ENCODE data around the gene LRRFIP1. TPM values are rescaled to one million over a fixed set of nuclear protein-coding genes. Genes with fewer than 3 reads are reported as not detected.

LRRFIP1 gene
- 100 to 1,000 TPM; 187 to 196 TPM for total RNA-seq

GRCh38 chr2:237627441-237628246 lies at the start of gene LRRFIP1:
TSS of gene LRRFIP1 (plus strand) at chr2:237627587. CDS start at chr2:237627645, 58 bp downstream.
- no peak for DNase-seq
- Mint-ChIP-seq H3K36me3 (ENCODE audit: low read depth) (no peaks in the 10 kb centered on the region), H3K4me3 (peak within 1 kb of the TSS; percentile 69), H3K27me3 (peaks cover 60% of the 10 kb centered on the region), H3K4me1 (peaks cover 18% of the 10 kb centered on the region), H3K27ac (no peak within 1 kb of the TSS), H3K9me3 (no peaks in the 10 kb centered on the region)
- ChIA-PET POLR2A (no interaction called here), CTCF (interaction anchor here (1.1 kb wide), 1 partner anchor 9 kb away, joined by 3 read pairs; no protein-coding TSS in a partner anchor)

GRCh38 chr2:237577956-237578870 lies 49.2 kb upstream of the LRRFIP1 start:
- Mint-ChIP-seq H3K27me3 (no peaks in the 10 kb centered on the region), H3K4me1 (peaks cover 5% of the 10 kb centered on the region), H3K36me3 (ENCODE audit: low read depth) (no peaks in the 10 kb centered on the region), H3K27ac (no peak overlapping the region), H3K9me3 (no peaks in the 10 kb centered on the region), H3K4me3 (no peak overlapping the region)
- ChIA-PET POLR2A (no interaction called here), CTCF (no interaction called here)
- DNase-seq, result no peak

DNA sequence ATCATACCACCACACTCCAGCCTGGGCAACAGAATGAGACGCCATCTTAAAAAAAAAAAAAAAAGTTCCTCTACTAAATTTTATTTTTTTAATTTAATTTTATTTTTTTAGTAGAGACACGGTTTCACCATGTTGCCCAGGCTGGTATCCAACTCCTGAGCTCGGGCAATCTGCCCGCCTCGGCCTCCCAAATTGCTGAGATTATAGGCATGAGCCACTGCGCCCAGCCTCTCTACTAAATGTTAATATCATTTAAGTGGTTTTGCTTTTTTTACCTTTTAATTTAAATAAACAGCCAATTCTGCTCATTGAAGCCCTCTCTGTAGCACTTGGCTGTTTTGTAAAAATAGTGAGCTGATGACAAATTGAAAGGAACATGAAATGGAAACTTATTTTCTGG lies 46.1 kb upstream of the LRRFIP1 start:
- CTCF ChIA-PET, result interaction anchor here (0.6 to 2.5 kb wide), 11 partner anchors 9 to 232 kb away, joined by 3 to 10 read pairs (median 3); partner anchors contain the start of gene RAB17
- Mint-ChIP-seq H3K27me3 (no peaks in the 10 kb centered on the region), H3K36me3 (ENCODE audit: low read depth) (no peaks in the 10 kb centered on the region), H3K9me3 (no peaks in the 10 kb centered on the region), H3K27ac (no peak overlapping the region), H3K4me1 (peaks cover 5% of the 10 kb centered on the region), H3K4me3 (no peak overlapping the region)
- POLR2A ChIA-PET, result interaction anchor here (0.7 kb wide), 1 partner anchor 141 kb away, joined by 3 read pairs; no protein-coding TSS in a partner anchor
- DNase-seq, result no peak

- ChIA-PET POLR2A (no interaction called here), CTCF (interaction anchor here (0.6 to 2.5 kb wide), 11 partner anchors 8 to 231 kb away, joined by 3 to 10 read pairs (median 4); partner anchors contain the start of gene RAB17)
- H3K9me3 Mint-ChIP-seq, result no peaks in the 10 kb centered on the region
- peak; percentile 57 for DNase-seq
- no peak overlapping the region for H3K27ac Mint-ChIP-seq
- H3K4me3 Mint-ChIP-seq, result no peak overlapping the region
- H3K36me3 Mint-ChIP-seq (ENCODE audit: low read depth), result no peaks in the 10 kb centered on the region
- peaks cover 5% of the 10 kb centered on the region for H3K4me1 Mint-ChIP-seq
- H3K27me3 Mint-ChIP-seq, result no peaks in the 10 kb centered on the region
Measured at GRCh38 chr2:237581751-237582746, 45.3 kb upstream of the LRRFIP1 start.

- Mint-ChIP-seq H3K9me3 (no peaks in the 10 kb centered on the region), H3K4me1 (peaks cover 5% of the 10 kb centered on the region), H3K27me3 (peaks cover 3% of the 10 kb centered on the region), H3K4me3 (no peak overlapping the region), H3K36me3 (ENCODE audit: low read depth) (no peaks in the 10 kb centered on the region), H3K27ac (no peak overlapping the region)
- CTCF ChIA-PET, result interaction anchor here (1.4 to 2.5 kb wide), 2 partner anchors 11 to 161 kb away, joined by 6 to 7 read pairs; no protein-coding TSS in a partner anchor
- POLR2A ChIA-PET, result no interaction called here
- no peak for DNase-seq
Measured at GRCh38 chr2:237583385-237584295, 43.7 kb upstream of the LRRFIP1 start.

DNA sequence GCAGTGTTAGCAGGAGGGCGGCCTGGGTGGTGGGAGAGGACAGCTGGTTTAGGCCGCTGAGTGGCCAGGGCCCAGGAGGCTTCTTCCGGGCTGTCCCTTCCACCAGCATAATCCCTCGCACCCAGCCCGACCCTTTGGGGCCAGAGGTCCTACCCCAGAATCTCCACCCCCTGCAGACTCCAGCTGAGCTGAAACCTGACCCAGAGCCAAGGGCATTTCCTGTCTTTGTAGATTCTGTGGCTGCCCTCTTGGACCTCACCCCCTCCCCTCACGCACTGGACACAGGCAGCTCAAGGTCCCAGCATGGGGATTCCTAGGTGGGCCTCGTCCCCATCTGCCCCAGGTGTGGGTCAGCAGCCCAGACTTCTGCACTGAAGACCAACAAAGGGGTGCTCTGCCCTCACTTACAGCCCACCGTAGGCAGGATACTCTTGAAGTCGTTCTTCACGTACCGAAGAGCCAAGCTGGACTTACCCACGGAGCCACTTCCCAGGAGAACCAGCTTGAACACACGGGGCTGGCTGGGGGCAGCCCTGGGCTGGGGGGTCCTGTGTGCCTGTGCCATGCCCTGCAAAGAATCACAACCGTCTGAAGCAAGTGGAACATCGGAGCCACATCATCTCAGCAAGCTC lies 41.7 kb upstream of the LRRFIP1 start:
- H3K27me3 Mint-ChIP-seq, result peaks cover 8% of the 10 kb centered on the region
- POLR2A ChIA-PET, result interaction anchor here (0.6 kb wide), 1 partner anchor 369 kb away, joined by 3 read pairs; no protein-coding TSS in a partner anchor

DNA sequence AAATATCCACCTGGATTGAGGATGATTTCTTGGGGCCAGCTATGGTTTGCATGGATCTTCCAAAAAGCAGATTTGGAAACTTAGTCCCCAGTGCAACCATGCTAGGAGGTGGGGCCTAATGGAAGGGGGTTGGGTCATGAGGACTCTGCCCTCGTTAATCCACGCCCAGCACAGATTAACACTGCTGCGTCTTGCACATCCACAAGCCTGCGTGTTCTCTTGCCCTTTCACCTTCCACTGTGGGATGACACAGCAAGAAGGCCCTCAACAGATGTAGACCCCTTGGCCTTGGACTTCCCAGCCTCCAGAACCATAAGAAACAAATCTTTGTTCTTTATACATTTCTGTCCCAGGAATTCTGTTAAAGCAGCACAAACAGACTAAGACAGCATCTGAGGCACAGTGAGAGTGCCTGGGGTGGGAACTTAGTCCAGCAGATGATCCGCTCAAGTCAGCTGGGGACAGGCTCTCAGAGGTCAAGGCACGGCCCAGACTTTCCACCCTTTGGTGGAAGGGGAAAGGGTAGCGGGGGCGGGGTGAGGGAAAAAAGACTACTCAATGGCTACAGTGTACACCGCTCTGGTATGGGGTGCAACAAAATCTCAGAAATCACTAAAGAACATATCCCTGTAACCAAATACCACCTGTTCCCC lies 39.2 kb upstream of the LRRFIP1 start:
- no peak for DNase-seq
- CTCF ChIA-PET, result no interaction called here
- Mint-ChIP-seq H3K36me3 (ENCODE audit: low read depth) (no peaks in the 10 kb centered on the region), H3K4me1 (peaks cover 16% of the 10 kb centered on the region), H3K27me3 (peaks cover 8% of the 10 kb centered on the region), H3K27ac (no peak overlapping the region), H3K9me3 (no peaks in the 10 kb centered on the region), H3K4me3 (no peak overlapping the region)
- POLR2A ChIA-PET, result no interaction called here

More for the DNA sequence above, 41.7 kb upstream of the LRRFIP1 start:
- Mint-ChIP-seq H3K4me3 (no peak overlapping the region), H3K36me3 (ENCODE audit: low read depth) (no peaks in the 10 kb centered on the region), H3K9me3 (no peaks in the 10 kb centered on the region), H3K27ac (no peak overlapping the region), H3K4me1 (peaks cover 8% of the 10 kb centered on the region)
- CTCF ChIA-PET, result interaction anchor here (1.0 to 2.1 kb wide), 7 partner anchors 10 to 160 kb away, joined by 3 to 5 read pairs (median 3); no protein-coding TSS in a partner anchor
- DNase-seq, result no peak

DNA sequence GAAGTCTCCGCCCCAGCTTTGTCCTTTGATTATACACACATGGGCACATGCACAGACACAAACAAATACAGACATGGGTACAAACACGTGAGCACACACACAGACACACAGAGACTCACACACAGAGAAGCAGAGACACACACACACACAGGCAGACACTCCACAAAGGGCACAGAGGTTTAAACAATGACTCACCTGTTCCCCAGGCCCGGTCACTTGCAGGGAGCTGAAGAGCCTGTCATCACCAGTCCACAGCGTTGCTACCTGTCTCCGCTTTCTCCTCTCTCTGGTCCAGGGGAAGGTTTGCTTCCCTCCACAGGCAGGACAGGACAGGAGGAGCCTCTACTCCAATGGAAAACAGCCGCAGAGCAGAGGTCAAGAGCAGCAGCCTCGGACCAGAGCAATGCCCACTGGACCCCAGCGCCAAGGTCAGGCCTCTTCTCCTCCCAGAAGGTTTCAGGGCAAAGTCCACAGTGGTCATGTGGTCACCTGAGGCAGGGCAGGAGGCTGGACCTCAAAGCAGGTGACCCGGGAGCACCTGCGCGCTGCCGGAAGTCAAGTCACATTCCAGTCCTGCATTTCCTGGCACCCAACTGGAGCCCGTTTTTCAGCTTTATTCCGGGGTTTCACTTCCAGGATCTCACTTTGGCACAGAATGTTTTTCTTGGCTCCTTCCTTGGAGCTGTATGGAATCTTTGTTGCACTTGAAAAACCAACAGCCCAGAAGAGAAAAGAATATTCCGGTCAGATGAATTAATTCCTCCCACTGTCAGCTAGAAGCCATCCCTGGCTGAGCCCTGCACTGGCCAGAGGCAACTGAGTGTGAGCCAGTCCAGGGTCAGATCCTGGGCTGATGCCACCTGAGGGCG lies 36.9 kb upstream of the LRRFIP1 start, which contains the start of gene RAB17:
Gene RAB17, minus strand, starts transcription at position 463 of the 869 bp plus-strand sequence. CDS start 4,580 bp downstream, outside the sequence.
- POLR2A ChIA-PET, result no interaction called here
- DNase-seq, result no peak
- CTCF ChIA-PET, result interaction anchor here (0.8 to 1.1 kb wide), 2 partner anchors 9 to 83 kb away, joined by 3 read pairs; no protein-coding TSS in a partner anchor
- Mint-ChIP-seq H3K27me3 (peaks cover 8% of the 10 kb centered on the region), H3K27ac (no peak within 1 kb of the TSS), H3K36me3 (ENCODE audit: low read depth) (no peaks in the 10 kb centered on the region), H3K4me3 (no peak within 1 kb of the TSS), H3K9me3 (no peaks in the 10 kb centered on the region), H3K4me1 (peaks cover 16% of the 10 kb centered on the region)

DNA sequence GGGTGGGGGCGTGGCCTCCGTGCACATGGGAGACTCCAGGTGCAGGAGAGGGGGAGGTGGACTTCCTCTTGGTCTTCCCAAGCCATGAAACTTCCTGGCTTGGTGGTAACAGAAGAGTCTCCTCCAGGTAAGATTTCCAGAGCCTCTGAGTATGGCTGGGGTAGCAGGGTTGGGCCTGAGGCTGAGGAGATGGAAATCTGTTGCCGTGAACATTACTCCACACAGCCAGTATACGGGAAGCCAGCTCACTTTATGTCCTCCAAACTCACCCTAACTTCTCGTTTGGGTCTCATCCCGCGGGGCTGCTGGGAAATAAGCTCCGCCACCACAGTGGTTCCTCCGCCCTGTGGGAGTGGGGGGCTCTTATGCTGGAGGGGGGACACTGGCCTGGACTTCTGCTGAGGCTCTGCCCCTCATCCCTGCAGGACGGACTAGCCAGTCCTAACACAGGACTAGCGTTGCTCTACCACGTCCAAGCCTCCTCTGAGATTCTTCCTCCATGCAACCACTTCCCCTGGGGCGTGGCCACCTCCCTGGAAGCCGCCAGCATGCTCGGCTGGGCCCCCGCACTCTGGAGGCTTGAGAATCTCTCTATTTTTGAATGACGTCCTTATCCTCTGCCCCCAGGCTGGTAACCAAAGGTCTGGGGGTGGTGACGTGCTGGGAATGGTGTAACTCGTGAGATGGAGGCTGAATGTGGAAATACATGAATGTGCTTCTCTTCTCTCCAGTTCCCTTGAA lies 36.1 kb upstream of the LRRFIP1 start:
- CTCF ChIA-PET, result interaction anchor here (0.8 to 1.2 kb wide), 3 partner anchors 10 to 82 kb away, joined by 3 to 5 read pairs (median 3); no protein-coding TSS in a partner anchor
- H3K36me3 Mint-ChIP-seq (ENCODE audit: low read depth), result no peaks in the 10 kb centered on the region
- H3K27me3 Mint-ChIP-seq, result peaks cover 8% of the 10 kb centered on the region

More for the DNA sequence above, 36.1 kb upstream of the LRRFIP1 start:
- no peaks in the 10 kb centered on the region for H3K9me3 Mint-ChIP-seq
- POLR2A ChIA-PET, result no interaction called here
- H3K27ac Mint-ChIP-seq, result no peak overlapping the region
- H3K4me1 Mint-ChIP-seq, result peaks cover 16% of the 10 kb centered on the region
- H3K4me3 Mint-ChIP-seq, result no peak overlapping the region
- no peak for DNase-seq

Measured in activated CD4-positive, alpha-beta T cell treated with anti-CD3 and anti-CD28 coated beads, Interleukin-2, amount 10 ng/mL, durations not matched to agents 7 days and 5 days (primary cell).